GM18520 (cell line): ENCODE results near the gene MRPL54.
A peak's percentile ranks its signal among the peaks of the same experiment; 100 is the strongest.
"Not testable (repeated sequence)": the region's sequence is repeated elsewhere in the genome, so short reads cannot be mapped to it uniquely, and the experiment has no call there.

Source experiments
- ATAC-seq: cut with Tn5 transposase; IDR thresholded peaks from one replicate; pipeline ENCODE4 v1.9.1; 2021; ENCODE audit not compliant: unreplicated experiment

Gene MRPL54

DNA sequence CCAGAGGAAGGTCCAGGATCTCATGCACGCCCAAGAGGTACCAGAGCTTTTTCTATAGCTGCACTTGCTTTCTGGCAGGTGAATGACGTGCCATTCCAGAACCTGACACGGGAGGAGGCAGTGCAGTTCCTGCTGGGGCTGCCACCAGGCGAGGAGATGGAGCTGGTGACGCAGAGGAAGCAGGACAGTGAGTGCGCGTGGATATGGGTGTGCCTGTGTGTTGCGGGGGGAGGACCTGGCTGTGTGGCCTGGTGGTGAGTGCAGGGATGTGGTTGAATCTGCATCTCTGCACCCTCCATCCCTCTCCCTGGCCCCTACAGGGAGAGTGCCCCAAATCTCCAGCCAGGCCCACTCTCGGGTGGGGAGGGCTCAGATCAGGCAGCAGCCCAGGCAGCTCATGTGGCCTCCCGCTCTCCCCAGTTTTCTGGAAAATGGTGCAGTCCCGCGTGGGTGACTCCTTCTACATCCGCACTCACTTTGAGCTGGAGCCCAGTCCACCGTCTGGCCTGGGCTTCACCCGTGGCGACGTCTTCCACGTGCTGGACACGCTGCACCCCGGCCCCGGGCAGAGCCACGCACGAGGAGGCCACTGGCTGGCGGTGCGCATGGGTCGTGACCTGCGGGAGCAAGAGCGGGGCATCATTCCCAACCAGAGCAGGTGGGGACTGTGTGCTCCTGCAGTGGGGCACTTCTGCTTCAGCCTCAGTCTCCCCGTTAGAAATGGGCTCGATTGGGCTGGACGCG, 23.8 kb upstream of the MRPL54 start:
- no peak for ATAC-seq

DNA sequence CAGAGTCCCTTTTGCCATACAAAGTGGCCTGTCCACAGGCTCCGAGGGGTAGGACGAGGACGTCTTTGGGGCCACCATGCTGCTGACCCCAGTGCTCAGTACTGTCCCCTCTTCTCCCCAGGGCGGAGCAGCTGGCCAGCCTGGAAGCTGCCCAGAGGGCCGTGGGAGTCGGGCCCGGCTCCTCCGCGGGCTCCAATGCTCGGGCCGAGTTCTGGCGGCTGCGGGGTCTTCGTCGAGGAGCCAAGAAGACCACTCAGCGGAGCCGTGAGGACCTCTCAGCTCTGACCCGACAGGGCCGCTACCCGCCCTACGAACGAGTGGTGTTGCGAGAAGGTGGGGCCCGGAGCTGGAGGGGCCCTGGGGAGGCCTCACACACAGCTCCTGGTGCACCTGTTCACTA, 22.1 kb upstream of the MRPL54 start:
- no peak for ATAC-seq

DNA sequence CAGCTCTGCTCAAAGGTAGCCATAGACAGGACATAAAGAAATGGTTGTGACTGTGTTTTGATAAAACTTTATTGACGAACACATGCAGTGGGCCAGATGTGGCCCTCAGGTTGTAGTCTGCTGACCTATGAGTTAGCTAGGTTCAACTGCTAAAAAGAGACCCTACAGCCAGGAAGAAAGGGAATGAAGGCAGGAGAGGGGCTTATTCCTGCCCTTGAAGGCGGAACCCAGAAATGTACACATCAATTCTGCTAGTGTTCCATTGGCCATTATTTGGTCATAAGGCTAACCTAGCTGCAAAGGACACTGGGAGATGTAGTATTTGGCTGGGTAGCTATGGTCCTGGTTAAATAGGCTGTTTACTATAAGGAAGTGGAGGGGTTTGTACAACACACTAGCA, 19.0 kb upstream of the MRPL54 start:
- no peak for ATAC-seq

DNA sequence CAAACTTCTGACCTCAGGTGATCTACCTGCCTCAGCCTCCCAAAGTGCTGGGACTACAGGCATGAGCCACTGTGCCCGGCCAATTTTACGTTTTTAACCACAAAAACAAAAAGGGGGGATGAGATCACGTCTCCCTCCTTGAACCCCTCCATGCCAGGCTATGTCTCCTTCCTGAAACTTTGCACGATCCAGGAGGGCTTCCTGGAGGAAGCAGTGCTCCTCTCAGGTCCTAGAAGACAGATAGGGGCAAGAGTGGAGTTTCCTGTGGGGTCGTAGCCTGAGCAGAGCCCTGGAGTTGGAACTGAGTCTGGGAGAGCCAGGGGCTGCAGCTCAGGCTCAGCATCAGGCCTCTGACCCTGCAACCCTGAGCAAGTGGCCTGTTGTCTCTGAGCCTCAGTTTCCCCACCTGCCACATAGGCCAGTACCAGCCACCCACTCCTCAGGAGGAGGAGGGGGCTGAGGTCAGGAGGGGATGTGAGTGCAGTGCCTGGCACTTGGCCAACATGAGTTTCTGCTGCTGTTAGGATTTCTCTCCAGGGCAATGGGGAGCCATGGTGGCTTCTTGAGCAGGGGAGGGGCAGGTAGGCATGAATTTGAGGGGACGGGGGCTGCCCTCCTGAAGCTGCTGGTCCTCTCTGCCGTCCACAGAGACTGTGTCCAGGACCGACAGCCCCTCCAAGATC, 17.0 kb upstream of the MRPL54 start:
- no peak for ATAC-seq

DNA sequence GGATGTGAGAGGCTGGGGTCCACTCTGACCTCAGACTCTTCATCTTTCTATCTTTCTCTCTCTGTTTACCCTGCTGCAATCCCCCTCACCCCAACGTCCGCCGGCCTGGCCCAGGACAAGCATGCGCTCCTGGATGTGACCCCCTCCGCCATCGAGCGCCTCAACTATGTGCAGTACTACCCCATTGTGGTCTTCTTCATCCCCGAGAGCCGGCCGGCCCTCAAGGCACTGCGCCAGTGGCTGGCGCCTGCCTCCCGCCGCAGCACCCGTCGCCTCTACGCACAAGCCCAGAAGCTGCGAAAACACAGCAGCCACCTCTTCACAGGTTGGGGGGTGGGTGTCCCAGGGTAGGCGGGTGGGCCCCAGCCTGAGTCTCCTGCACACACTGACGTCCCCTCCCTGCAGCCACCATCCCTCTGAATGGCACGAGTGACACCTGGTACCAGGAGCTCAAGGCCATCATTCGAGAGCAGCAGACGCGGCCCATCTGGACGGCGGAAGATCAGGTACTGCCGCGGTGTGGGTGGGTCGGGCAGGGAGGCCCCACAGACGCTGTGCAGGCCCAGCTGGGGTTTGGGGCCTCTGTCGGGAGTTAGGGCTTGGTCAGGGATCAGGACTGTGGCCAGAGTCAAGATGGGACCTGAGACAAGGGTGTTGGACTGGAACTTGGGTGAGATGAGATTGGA, 16.0 kb upstream of the MRPL54 start:
- ATAC-seq, result no peak

DNA sequence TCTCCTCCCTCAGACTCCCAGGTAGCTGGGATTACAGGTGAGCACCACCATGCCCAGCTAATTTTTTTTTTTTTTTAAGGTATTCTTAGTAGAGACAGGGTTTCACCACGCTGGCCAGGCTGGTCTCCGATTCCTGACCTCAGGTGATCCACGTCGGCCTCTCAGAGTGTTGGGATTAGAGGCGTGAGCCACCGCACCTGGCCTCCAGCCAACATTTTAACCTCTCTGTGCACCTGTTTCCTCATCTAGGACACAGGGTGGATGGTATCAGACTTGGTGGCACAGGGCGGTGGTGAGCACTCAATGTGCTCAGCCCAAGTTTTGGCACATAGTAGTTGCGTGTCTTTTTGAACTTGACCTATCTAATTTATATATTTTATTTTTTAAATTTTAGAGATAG, 13.5 kb upstream of the MRPL54 start:
- no peak for ATAC-seq

DNA sequence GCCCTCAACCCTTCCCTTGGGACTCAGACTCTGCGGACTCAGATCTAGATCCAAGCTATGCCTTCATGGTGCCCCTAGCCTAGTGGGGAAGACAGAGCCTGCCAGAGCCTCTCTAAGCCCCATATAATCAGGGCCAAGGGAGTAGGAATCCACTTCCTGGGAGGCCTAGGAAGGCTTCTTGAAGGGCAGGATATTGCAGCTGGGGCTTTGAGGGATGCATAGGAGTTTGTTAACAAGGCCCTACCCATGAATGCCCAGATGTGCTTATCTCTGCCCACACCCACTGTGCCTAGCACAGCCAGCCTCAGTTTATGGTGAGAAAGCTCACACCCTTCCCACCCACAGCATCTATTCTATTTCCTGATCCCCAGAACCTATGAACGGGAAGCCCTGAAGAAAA, 12.3 kb upstream of the MRPL54 start:
- no peak for ATAC-seq

DNA sequence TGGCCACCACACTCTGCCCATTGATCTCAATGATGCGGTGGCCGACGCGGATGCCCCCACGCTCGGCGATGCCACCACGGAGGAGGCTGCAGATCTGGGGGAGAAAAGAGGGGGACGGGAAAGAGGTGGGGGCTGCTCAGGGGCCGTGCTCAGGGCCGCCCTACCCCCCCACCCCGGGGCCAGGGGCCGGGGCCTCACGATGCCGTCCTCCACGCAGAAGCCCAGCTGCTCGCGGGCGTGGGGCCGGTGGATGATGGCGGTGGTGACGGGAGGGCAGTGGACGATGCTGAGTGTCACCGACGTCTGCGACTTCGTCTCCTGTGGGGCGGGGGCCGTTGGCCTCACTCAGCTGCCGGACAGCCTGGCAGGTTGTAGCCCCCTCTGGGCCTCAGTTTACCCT, 11.2 kb upstream of the MRPL54 start:
- no peak for ATAC-seq

DNA sequence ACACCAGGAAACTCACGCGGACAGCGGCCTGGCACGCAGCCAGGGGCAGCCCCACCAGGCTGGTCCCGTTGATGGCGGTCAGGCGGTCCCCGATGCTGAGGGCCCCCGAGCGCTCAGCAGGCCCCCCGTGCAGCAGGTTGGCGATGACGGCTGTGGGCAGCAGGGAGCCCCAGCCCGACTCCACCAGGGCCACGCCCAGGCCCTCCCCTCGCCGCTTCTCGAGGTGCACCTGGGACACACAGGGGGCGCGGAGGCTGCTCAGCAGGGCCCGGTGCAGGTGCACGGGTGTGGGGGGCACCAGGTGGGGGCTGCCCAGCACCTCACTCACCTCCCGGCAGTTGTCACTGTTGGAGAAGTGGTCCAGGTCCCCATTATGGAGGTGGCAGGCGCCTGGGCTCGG, 10.0 kb upstream of the MRPL54 start:
- no peak for ATAC-seq

DNA sequence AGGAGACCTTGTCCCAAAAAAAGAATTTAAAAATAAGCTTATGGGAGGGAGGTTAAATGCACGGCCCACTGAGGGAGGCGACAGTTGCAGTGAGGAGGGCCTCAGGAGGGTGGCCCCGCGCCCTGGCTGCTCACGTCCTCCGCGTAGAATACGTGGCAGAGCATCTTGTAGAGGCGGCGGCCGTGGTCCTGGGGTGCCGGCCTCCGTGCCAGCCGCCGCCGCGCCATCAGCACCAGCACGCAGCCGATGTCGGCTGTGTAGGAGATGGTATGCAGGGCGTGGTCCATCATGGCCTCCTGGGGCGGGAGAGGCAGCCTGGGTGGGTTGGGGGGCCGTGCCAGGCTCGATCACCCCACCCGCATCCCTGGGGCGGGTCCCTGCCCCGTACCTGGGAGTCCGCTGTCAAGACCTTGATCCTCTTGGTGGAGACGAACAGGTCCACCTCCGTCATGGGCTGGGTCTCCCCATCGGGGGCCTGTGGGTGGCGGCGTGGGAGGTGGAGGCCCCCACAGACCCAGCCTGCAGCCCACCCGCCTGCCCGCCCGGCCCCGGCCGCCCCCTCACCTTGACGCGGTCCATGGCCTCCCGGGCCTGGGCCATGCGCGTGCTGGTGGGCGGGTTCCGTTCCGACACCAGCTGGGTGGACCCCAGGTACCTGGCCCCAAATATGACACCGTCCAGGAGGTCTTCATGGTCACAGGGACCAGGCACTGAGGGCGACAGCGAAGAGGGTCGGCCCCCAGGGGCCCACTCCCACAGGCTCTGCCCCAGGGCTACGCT, 8.7 kb upstream of the MRPL54 start:
- ATAC-seq, result no peak

DNA sequence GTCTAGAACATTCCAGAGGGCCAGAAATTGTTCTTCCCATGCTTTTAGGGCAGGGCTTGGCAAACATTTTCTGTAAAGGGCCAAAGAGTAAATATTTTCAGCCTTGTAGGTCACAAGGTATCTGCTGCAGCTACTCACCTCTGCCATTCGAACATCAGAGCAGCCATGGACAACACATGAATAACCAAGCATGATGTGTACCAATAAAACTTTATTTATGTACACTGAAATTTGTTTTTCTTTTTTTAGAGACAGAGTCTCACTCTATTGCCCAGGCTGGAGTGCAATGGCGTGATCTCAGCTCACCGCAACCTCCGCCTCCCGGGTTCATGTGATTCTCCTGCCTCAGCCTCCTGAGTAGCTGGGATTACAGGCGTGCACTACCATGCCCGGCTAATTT, 4.8 kb upstream of the MRPL54 start:
- not testable (repeated sequence) for ATAC-seq

DNA sequence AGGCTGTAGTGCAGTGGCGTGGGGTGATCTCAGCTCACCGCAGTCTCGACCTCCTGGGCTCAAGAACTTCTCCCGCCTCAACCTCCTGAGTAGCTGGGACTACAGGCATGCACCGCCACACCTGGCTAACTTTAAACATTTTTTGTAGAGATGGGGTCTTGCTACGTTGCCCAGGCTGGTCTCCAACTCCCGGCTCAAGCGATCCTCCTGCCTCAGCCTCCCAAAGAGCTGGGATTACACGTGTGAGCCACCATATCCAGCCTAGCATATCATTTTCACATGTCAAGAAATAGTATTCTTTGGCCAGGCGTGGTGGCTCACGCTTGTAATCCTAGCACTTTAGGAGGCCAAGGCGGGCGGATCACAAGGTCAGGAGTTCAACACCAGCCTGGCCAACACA, 4.2 kb upstream of the MRPL54 start:
- ATAC-seq, result not testable (repeated sequence)

DNA sequence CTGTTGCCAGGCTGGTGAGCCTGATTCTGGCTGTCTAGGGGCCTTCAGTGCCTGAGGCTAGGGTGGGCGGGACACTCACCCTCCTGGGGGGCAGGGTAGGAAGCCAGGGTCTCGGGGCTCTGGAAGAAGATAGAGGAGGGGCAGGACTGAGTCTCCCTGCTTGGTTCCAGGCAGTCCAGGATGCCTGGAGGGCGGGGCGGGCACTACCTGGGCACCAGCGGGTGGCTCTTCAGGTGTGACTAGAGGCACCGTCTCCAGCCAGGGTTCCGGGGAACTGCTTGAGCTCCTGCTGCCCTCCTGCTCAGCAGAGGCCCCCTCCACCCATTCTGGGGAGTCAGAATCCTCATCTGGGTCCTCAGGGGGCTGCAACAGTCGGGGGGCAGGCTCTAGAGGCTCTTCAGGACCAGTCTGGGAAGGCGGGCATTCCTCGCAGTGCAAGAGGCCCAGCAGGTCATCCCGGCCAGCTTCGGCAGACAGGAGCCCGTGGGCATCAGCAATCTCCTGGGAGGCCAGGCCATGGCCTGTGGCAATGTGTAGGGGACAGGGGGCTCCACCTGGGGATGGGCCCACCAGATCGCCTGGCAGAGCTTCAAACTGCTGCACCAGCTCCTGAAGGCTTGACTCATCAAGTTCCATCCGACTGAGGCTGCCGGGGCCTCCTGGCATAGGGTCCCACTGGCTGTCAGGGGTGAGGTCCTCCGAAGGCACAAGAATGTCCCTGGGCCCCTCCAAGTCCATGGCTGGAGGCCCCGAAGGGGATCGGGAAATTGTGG, 2.8 kb upstream of the MRPL54 start:
- no peak for ATAC-seq

DNA sequence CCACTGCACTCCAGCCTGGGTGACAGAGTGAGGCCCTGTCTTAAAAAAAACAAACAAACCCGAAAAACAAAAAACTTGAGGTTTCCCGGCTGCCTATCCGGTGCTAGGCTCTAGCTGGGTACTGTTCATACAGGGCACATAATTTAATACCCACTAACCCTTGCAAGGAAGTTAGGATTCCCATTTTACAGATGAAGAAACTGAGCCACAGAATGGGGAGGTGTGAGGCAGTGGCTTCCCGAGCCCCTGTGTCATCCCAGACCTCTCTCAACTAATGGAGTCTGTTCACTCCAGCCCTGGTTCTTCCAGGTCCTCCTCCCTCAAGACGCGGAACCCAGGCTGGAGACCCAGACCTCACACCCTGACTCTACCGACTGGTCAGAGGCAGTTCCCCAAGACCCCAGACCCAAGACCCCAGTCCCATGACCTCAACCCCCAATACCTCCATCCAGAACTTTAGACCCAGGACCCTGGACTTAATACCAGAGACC, 1.6 kb upstream of the MRPL54 start:
- no peak for ATAC-seq

DNA sequence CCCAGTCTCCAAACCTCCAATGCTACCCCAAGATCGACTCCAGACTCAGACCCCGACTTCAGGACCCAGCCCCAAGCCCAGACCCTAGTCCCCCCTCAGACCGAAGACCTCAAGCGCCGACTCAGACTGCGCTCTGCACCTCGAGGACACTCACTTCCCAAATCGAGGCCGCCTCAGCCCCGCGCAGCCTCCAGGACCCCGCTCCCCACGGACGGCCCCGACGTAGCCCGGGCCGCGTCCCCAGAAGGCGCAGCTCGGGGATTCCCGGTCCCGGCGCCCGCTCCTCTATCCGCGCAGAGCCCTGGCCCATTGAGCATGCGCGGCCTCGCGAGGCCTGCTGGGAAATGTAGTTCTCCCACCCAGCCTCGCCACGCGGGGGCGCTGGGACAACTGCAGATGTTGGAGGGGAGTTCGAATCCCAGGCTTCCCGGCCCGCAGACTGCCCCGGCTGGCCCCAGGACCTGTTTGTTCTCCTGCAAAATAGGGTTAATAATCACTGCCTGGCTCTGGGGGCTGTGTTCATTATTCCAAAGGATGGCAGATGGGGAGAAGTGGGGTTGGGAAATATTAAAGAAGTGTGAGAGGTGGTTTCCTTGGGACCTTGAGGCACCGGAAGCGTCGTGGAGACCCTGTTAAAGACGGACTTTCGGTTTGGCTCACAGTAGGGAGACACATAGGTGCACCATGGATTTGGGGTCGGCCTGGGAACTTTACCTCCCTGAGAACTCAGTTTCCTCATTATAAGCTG, 926 bp upstream of the MRPL54 start, which contains the start of gene APBA3:
Gene APBA3 (minus strand): TSS at position 311 of the 748 bp plus-strand sequence. CDS start 1,428 bp downstream, outside the sequence.
- ATAC-seq, result peak; percentile 36

DNA sequence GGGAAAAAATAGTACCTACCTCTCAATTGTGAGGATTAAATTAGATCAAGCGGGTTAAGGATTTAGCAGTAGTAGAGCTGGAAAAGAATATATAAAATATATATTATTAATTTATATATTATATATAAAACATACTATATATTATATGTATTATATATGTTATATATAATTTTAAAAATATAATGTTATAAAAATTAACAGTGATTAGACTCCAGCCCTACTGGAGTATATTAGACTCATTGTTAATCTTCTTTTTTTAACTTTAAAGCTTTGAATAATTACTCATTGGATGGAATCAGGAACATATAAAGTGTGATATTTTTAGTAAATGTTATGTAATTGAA, 380 bp upstream of the MRPL54 start:
- ATAC-seq, result no peak

DNA sequence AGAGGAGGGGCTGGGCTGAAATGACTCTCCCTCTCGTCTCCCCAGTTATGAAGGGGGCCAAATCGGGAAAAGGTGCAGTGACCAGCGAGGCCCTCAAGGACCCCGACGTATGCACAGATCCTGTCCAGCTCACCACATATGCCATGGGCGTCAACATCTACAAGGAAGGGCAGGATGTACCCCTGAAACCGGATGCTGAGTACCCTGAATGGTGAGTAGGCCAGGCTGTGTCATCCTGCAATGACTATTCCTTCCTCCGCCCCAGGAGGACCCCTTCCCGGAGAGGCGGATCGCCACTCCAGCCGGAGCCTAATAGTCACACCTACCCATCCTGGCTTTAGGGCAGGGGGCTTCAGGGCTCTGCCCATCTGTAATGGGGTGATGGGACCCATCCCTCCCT, 2.6 kb downstream of the MRPL54 start:
- no peak for ATAC-seq

DNA sequence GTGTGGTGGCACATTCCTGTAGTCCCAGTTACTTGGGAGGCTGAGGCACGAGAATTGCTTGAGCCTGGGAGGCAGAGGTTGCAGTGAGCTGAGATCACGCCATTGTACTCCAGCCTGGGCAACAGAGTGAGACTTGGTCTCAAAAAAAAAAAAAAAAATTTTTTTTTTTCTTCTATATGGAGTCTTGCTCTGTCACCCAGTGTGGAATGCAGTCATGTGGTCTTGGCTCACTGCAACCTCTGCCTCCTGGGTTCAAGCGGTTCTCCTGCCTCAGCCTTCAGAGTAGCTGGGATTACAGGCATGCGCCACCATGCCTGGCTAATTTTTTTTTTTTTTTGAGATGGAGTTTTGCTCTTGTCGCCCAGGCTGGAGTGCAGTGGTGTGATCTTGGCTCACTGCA, 3.3 kb downstream of the MRPL54 start:
- not testable (repeated sequence) for ATAC-seq

DNA sequence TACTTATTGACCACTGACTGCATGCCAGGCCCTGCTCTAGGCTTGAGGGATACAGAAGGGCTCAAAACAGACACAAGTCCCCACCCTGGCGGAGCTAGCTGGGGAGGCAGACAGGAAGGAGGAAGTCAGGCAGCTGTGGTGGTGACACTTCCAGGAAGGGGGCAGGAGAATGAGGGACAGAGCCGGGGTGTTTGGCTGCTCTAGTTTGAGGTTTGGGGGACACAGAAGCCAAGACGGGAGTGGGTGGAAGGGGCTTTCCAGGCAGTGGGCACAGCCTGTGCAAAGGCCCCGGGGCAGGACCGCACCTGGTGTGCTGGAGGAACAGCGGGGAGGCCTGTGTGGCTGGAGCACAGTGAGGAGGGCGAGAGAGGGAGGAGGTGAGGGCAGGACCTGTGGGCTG, 4.0 kb downstream of the MRPL54 start:
- ATAC-seq, result no peak

DNA sequence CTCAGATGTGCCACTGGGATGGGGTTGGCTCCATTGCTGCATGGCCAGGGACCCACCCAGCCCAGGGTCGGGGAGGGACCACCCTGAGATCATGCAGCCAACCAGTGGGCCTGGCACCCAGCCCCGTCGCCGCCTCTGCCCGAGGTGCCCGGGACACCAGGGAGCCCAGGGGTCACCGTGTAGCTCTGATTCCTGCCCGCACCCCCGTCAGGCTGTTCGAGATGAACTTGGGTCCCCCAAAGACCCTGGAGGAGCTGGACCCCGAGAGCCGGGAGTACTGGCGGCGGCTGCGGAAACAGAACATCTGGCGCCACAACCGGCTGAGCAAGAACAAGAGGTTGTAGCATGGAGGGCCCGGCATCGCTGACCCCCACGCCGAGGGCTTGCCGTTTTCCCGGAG, 4.6 kb downstream of the MRPL54 start:
- no peak for ATAC-seq
